ENCODE data around the gene COP1. TPM values are rescaled to one million over a fixed set of nuclear protein-coding genes. Genes with fewer than 3 reads are reported as not detected.

The COP1 gene
- total RNA-seq, 1 experiment from 2014 or later: 33.1 TPM

DNA sequence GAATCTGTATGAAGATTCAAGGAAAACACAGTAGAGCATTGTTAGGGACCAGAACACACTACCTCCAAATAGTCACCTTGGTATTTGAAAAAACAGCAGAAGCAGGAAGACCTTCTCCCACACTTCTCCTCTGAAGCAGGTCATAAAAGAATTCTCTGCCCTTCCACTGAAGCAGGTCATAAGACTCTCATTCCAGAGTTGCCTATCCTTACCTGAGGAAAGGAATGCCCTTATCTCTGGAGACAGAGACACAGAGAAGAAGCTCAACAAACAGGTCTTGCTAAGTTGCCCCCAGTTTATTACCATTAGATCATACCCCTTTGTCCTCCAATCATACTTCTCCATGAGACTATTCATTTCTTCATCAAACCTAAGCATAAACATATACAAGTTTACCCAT is 237.9 kb downstream of the COP1 start (continued):
- TF ChIP-seq SRF (IDR thresholded peaks at IDR 0.05; ENCODE audit: low read depth) (no peak), TCF7L2 (IDR thresholded peaks at IDR 0.05; ENCODE audit: borderline replicate concordance, extremely low read depth, insufficient read depth, insufficient read length) (no peak), ELF1 (IDR thresholded peaks at IDR 0.05; ENCODE audit: borderline replicate concordance, low read depth) (no peak)

DNA sequence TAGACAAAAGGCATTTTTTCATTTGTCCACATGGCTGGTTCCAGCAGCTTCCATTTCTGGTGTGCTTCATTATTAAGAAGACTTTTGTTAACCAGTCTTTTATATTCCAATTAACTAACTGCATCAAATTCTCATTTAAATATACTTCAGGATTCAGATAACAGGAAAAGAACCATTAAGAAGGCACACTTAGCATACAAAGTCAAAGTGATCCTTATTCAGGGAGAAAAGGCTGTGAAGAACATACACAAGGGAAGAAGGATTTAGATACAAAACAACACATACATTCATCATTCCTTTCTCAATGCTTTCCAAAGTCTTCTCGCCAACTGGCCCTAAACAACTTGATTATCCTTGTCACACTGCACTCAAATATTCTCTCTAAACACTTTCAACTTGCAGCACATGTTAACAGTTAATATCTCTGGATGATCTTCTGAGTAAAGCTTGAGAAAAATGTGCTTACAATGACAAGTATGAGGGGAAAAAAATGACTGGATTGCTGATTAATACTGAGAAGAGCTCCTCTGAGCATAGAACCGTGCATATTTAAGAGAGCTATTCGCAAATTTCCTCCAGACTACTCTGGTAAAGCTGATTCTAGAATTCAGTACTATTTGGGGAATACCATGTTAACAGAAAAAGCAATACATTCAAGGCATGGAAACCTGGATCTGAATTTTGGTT is 238.5 kb downstream of the COP1 start:
- H3K27ac ChIP-seq (ENCODE audit: low read depth, low read length): no peak overlapping the region
- H3K36me3 ChIP-seq (ENCODE audit: control insufficient read depth in 1 of 2, insufficient read depth in 2 of 2, low read length in 2 of 2): no peaks in the 10 kb centered on the region
- H3K9ac ChIP-seq (ENCODE audit: low read length): no peak overlapping the region
- no peaks in the 10 kb centered on the region for H4K20me1 ChIP-seq (ENCODE audit: insufficient read depth)
- no peak overlapping the region for H2AFZ ChIP-seq (ENCODE audit: low read depth, low read length, poor library complexity, severe bottlenecking)
- no TSS peak for BruUV-seq (replicated peaks)
- ATAC-seq (no peak), DNase-seq (ENCODE audit: low read depth, low spot score) (no peak)
- ChIA-PET CTCF (no interaction called here), RAD21 (ENCODE audit: low non-redundant PET in 1 of 2, low total read pairs in 2 of 2, uncharacterized antibody in 2 of 2, unreplicated experiment in 2 of 2) (no interaction called here), POLR2A (no interaction called here)
- no peak overlapping the region for H3K4me3 ChIP-seq (replicated peaks in 1 of 2; ENCODE audit: low read depth in 1 of 2, low read length in 2 of 2)
- intact Hi-C loops (cut with micrococcal nuclease): no loop called here
- TF ChIP-seq RAD21 (IDR thresholded peaks at IDR 0.05; ENCODE audit: low read depth) (no peak), ZFX (IDR thresholded peaks at IDR 0.05) (no peak), ZNF274 (IDR thresholded peaks at IDR 0.05; ENCODE audit: low read depth, low read length) (no peak), EZH2 (IDR thresholded peaks at IDR 0.05) (no peak), SP1 (IDR thresholded peaks at IDR 0.05; ENCODE audit: low read depth) (no peak), YY1 (IDR thresholded peaks at IDR 0.05; ENCODE audit: extremely low read depth, insufficient replicate concordance, low read depth, low read length) (no peak), CTCF (IDR thresholded peaks at IDR 0.05 in 2 of 3, conservative IDR thresholded peaks at IDR 0.05 in 1 of 3; ENCODE audit: borderline replicate concordance in 1 of 3, insufficient read depth in 1 of 3, low read depth in 2 of 3, low read length in 2 of 3) (no peak), JUND (IDR thresholded peaks at IDR 0.05) (no peak), SRF (IDR thresholded peaks at IDR 0.05; ENCODE audit: low read depth) (no peak), EZH2phosphoT487 (IDR thresholded peaks at IDR 0.05; ENCODE audit: borderline replicate concordance) (no peak), CBX3 (IDR thresholded peaks at IDR 0.05; ENCODE audit: low read depth) (no peak), POLR2A (IDR thresholded peaks at IDR 0.05; ENCODE audit: borderline replicate concordance, extremely low read depth, insufficient read depth, insufficient read length) (no peak), CEBPB (IDR thresholded peaks at IDR 0.05; ENCODE audit: low read depth) (no peak), POLR2AphosphoS5 (IDR thresholded peaks at IDR 0.05; ENCODE audit: low read depth, low read length) (no peak)
- TF ChIP-seq, protein P1, sequence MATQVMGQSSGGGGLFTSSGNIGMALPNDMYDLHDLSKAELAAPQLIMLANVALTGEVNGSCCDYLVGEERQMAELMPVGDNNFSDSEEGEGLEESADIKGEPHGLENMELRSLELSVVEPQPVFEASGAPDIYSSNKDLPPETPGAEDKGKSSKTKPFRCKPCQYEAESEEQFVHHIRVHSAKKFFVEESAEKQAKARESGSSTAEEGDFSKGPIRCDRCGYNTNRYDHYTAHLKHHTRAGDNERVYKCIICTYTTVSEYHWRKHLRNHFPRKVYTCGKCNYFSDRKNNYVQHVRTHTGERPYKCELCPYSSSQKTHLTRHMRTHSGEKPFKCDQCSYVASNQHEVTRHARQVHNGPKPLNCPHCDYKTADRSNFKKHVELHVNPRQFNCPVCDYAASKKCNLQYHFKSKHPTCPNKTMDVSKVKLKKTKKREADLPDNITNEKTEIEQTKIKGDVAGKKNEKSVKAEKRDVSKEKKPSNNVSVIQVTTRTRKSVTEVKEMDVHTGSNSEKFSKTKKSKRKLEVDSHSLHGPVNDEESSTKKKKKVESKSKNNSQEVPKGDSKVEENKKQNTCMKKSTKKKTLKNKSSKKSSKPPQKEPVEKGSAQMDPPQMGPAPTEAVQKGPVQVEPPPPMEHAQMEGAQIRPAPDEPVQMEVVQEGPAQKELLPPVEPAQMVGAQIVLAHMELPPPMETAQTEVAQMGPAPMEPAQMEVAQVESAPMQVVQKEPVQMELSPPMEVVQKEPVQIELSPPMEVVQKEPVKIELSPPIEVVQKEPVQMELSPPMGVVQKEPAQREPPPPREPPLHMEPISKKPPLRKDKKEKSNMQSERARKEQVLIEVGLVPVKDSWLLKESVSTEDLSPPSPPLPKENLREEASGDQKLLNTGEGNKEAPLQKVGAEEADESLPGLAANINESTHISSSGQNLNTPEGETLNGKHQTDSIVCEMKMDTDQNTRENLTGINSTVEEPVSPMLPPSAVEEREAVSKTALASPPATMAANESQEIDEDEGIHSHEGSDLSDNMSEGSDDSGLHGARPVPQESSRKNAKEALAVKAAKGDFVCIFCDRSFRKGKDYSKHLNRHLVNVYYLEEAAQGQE (IDR thresholded peaks at IDR 0.05; ENCODE audit: low read depth): no peak
- H3K4me1 ChIP-seq (ENCODE audit: control insufficient read depth in 1 of 2, insufficient read depth in 2 of 2, low read length in 2 of 2): no peaks in the 10 kb centered on the region
- no peaks in the 10 kb centered on the region for H3K79me2 ChIP-seq (ENCODE audit: insufficient read depth, low read length)
- H3K9me2 ChIP-seq (ENCODE audit: insufficient read depth): no peaks in the 10 kb centered on the region
- no peak overlapping the region for H3K4me2 ChIP-seq (ENCODE audit: low read length)
- H3K27me3 ChIP-seq (ENCODE audit: insufficient read depth, low read length): no peaks in the 10 kb centered on the region
- no peaks in the 10 kb centered on the region for H3K9me3 ChIP-seq (ENCODE audit: control insufficient read depth in 1 of 2, insufficient read depth in 1 of 2, low read depth in 1 of 2, low read length in 2 of 2)

Data from HCT116 (cell line).